ENCODE data around the gene CRIP2. TPM values are rescaled to one million over a fixed set of nuclear protein-coding genes. Genes with fewer than 3 reads are reported as not detected.

CRIP2 gene
- total and polyA plus RNA-seq, 2 of the 13 experiments (the other 11 are each of a cell fraction or from before 2014, with no cell fraction given), result 31.6 to 37.9 TPM

DNA sequence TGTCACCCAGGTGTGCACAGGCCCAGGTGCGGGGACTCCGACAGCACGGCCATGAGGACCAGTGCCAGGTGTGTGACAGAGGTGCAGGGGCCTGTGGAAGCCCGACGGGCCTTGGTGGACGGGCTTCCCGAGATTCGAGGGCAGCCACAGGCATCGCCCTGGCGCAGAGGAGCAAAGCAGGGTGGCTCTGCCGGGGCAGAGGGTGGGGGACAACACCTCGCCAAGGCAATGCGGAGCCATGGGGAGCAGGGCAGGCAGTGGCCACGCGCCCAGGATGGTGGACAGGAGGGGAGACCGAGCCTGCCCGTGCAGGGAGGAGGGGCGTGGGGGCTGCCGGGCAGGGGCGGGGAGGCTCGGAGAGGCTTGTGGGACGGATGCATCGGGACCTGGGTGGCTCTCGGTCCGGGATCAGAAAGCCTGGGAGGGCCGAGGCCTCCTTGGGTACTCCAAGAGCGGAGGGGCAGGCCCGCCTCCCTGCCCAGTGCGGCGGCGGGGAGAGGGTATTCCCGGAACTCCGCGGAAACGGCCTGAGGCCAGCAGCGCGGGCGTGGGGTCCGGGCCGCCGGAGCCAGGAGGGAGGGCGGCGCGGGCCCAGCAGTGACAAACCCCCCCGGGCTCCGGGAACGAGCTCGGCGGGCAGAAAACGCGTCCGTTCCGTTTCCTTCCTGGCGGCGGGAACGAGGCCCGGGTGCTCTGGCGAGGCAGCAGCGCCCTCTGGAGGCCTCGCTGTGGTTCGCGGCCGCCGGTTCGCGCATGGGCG lies 53.4 kb downstream of the CRIP2 start (continued):
- TF ChIP-seq, protein P1, sequence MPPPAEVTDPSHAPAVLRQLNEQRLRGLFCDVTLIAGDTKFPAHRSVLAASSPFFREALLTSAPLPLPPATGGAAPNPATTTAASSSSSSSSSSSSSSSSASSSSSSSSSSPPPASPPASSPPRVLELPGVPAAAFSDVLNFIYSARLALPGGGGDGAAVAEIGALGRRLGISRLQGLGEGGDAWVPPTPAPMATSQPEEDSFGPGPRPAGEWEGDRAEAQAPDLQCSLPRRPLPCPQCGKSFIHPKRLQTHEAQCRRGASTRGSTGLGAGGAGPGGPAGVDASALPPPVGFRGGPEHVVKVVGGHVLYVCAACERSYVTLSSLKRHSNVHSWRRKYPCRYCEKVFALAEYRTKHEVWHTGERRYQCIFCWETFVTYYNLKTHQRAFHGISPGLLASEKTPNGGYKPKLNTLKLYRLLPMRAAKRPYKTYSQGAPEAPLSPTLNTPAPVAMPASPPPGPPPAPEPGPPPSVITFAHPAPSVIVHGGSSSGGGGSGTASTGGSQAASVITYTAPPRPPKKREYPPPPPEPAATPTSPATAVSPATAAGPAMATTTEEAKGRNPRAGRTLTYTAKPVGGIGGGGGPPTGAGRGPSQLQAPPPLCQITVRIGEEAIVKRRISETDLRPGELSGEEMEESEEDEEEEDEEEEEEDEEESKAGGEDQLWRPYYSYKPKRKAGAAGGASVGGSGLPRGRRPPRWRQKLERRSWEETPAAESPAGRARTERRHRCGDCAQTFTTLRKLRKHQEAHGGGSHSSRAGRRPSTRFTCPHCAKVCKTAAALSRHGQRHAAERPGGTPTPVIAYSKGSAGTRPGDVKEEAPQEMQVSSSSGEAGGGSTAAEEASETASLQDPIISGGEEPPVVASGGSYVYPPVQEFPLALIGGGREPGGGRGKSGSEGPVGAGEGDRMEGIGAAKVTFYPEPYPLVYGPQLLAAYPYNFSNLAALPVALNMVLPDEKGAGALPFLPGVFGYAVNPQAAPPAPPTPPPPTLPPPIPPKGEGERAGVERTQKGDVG (CRISPR knock-in tag; IDR thresholded peaks at IDR 0.05; ENCODE audit: borderline replicate concordance), result no peak
- TF ChIP-seq HOXA5 (CRISPR knock-in tag; IDR thresholded peaks at IDR 0.05) (no peak; the same call in 1 of the 2 replicates), KMT2A (CRISPR knock-in tag; IDR thresholded peaks at IDR 0.05) (no peak), ZNF629 (CRISPR knock-in tag; conservative IDR thresholded peaks at IDR 0.05) (no peak), ZNF501 (CRISPR knock-in tag; IDR thresholded peaks at IDR 0.05) (peak; percentile 67), ZNF441 (CRISPR knock-in tag; IDR thresholded peaks at IDR 0.05; ENCODE audit: borderline replicate concordance) (0 out of 2 replicates have a peak, but pooled peaks have one; percentile 62), ADNP (CRISPR knock-in tag; IDR thresholded peaks at IDR 0.05) (no peak; the same call in 1 of the 2 replicates), THAP8 (CRISPR knock-in tag; IDR thresholded peaks at IDR 0.05; ENCODE audit: borderline replicate concordance) (peak; percentile 74; the same call in 1 of the 2 replicates), NFYB (CRISPR knock-in tag; IDR thresholded peaks at IDR 0.05) (no peak), ZNF513 (CRISPR knock-in tag; conservative IDR thresholded peaks at IDR 0.05) (no peak), HDAC1 (CRISPR knock-in tag; IDR thresholded peaks at IDR 0.05) (no peak), ZSCAN21 (CRISPR knock-in tag; IDR thresholded peaks at IDR 0.05; ENCODE audit: borderline replicate concordance) (peak; percentile 78), ZBTB8A (CRISPR knock-in tag; IDR thresholded peaks at IDR 0.05; ENCODE audit: borderline replicate concordance, low read depth) (no peak), ZNF761 (CRISPR knock-in tag; conservative IDR thresholded peaks at IDR 0.05) (no peak), ZNF430 (CRISPR knock-in tag; IDR thresholded peaks at IDR 0.05) (no peak)
- TF ChIP-seq, protein P2, sequence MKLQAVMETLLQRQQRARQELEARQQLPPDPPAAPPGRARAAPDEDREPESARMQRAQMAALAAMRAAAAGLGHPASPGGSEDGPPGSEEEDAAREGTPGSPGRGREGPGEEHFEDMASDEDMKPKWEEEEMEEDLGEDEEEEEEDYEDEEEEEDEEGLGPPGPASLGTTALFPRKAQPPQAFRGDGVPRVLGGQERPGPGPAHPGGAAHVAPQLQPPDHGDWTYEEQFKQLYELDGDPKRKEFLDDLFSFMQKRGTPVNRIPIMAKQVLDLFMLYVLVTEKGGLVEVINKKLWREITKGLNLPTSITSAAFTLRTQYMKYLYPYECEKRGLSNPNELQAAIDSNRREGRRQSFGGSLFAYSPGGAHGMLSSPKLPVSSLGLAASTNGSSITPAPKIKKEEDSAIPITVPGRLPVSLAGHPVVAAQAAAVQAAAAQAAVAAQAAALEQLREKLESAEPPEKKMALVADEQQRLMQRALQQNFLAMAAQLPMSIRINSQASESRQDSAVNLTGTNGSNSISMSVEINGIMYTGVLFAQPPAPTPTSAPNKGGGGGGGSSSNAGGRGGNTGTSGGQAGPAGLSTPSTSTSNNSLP (IDR thresholded peaks at IDR 0.05; ENCODE audit: low read depth, low read length), result no peak
- TF ChIP-seq, protein P3, sequence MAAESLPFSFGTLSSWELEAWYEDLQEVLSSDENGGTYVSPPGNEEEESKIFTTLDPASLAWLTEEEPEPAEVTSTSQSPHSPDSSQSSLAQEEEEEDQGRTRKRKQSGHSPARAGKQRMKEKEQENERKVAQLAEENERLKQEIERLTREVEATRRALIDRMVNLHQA (CRISPR knock-in tag; IDR thresholded peaks at IDR 0.05), result no peak
- TF ChIP-seq, protein P4, sequence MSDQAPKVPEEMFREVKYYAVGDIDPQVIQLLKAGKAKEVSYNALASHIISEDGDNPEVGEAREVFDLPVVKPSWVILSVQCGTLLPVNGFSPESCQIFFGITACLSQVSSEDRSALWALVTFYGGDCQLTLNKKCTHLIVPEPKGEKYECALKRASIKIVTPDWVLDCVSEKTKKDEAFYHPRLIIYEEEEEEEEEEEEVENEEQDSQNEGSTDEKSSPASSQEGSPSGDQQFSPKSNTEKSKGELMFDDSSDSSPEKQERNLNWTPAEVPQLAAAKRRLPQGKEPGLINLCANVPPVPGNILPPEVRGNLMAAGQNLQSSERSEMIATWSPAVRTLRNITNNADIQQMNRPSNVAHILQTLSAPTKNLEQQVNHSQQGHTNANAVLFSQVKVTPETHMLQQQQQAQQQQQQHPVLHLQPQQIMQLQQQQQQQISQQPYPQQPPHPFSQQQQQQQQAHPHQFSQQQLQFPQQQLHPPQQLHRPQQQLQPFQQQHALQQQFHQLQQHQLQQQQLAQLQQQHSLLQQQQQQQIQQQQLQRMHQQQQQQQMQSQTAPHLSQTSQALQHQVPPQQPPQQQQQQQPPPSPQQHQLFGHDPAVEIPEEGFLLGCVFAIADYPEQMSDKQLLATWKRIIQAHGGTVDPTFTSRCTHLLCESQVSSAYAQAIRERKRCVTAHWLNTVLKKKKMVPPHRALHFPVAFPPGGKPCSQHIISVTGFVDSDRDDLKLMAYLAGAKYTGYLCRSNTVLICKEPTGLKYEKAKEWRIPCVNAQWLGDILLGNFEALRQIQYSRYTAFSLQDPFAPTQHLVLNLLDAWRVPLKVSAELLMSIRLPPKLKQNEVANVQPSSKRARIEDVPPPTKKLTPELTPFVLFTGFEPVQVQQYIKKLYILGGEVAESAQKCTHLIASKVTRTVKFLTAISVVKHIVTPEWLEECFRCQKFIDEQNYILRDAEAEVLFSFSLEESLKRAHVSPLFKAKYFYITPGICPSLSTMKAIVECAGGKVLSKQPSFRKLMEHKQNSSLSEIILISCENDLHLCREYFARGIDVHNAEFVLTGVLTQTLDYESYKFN (CRISPR knock-in tag; conservative IDR thresholded peaks at IDR 0.05), result no peak

All from HepG2 (cell line).